Measurements from ENCODE around the gene CD6.

GRCh38 chr11:60932605-60933356, 38.7 kb upstream of the CD6 start:
- TF ChIP-seq POLR2AphosphoS5 (IDR thresholded peaks at IDR 0.05; ENCODE audit: low read depth, low read length) (no peak), JUND (IDR thresholded peaks at IDR 0.05) (no peak), CTCF (IDR thresholded peaks at IDR 0.05 in 2 of 3, conservative IDR thresholded peaks at IDR 0.05 in 1 of 3; ENCODE audit: borderline replicate concordance in 1 of 3, insufficient read depth in 1 of 3, low read depth in 2 of 3, low read length in 2 of 3) (no peak), POLR2A (IDR thresholded peaks at IDR 0.05; ENCODE audit: borderline replicate concordance, extremely low read depth, insufficient read depth, insufficient read length) (no peak), EZH2 (IDR thresholded peaks at IDR 0.05) (no peak), MAX (IDR thresholded peaks at IDR 0.05) (no peak), YY1 (IDR thresholded peaks at IDR 0.05; ENCODE audit: extremely low read depth, insufficient replicate concordance, low read depth, low read length) (no peak)

Data from HCT116 (cell line).